GOT3 (cell line): ENCODE measurements around the gene PLCB4.

Experiments used
- DNase-seq: peaks from one replicate; lab custom pipeline; 2025; ENCODE audit warnings: mixed read lengths; lab: John Stamatoyannopoulos, UW

The PLCB4 gene

DNA sequence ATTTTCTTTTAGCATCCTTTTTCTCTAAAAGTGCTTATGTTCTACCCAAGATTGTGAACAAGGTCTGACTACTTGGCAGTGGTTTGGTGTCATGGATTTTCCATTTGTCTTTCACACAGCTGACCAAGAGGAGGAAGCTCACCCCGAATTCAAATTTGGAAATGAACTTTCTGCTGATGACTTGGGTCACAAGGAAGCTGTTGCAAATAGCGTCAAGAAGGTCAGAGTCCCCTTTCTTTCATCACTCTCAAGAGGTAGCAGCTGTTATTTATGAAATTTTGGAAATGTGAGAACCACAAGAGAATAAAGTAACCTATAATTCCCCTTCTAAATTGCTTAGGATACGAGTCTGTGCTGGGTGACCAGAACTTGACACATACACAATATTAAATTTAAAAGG, 332.5 kb downstream of the PLCB4 start:
- no peak for DNase-seq

GRCh38 chr20:9402141-9402540, 333.3 kb downstream of the PLCB4 start:
- no peak for DNase-seq

DNA sequence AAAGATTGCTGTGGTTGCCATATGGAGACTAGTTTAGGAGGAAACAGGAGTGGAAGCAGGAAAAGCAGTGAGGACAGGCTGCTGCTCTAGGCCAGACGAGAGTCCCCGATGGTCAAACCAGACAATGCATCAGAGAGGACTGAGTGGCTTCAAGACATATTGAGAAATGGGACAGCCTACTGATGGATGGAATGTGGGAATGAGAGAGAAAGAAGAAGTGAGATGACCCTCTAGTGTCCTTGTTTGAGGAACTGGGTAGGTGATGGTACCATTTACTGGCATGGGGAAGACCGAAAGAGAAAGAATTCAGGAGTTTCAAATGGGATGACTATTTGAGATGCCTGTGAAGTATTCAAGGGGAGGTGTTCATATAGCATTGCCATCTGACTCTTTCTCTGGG, 333.7 kb downstream of the PLCB4 start:
- no peak for DNase-seq

GRCh38 chr20:9403448-9403847, 334.6 kb downstream of the PLCB4 start:
- no peak for DNase-seq

- no peak for DNase-seq
These were observed 339.0 kb downstream of the PLCB4 start for GRCh38 chr20:9407805-9408421.

GRCh38 chr20:9408422-9409300, 339.8 kb downstream of the PLCB4 start:
- DNase-seq, result no peak

GRCh38 chr20:9409352-9409751, 340.5 kb downstream of the PLCB4 start:
- no peak for DNase-seq

DNA sequence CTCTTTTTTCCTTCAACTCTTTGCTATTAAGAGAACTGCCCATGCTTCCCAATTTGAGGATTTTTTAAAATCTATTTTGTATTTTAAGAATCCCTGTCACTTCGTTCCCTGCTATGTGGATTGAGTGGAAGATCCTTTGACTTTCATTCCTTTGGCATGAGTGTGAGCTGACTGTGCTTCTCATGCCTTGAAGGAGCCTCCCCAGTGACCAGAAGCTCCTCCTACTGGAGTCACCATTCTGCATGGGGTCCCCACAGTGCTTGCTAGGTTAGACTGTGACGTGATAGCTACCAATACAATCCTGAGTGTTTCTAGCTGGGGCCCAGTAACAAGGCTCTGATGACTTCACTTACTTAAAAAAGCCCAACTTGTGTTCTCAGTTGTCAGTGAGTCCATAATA, 341.1 kb downstream of the PLCB4 start:
- DNase-seq, result no peak

GRCh38 chr20:9411833-9412232, 342.9 kb downstream of the PLCB4 start:
- DNase-seq, result no peak

DNA sequence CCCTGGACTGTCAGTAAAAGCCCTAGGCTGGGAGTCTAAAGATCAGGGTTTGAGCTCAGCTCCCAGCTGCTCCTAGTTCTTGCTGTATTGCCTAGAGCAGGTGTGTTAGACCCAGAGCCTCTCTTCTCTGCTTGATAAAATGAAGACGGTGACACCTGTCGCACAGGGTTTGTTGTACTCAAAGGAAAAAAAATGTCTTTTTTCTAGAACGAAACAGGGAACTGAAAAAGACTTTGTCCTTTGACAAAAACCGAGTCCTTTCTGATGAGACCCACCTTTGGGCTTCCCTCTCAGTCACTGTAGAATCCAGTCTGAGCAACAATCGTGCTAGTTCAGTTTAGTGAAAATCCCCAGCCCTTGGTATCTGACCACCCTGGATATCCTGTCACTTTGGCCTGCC, 343.4 kb downstream of the PLCB4 start:
- no peak for DNase-seq

GRCh38 chr20:9413001-9413400, 344.1 kb downstream of the PLCB4 start:
- DNase-seq, result no peak

DNA sequence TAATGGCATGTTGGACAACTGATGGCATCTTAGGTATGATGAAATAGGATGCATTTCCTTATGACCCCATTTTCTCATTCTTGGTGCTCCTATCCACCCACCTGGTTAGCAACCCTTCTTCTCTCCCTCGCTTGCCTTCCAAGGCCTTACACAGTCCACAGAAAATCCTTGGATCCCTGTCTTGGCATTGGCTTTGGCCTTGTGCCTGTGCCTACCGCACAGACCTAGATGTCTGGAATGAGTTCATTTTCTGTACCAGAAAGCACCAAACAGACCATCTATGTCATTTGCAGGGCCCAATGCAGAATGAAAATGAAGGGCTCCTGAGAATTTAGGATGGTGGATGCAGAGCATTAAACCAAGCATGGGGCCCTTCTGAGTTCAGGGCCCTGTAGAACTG, 346.5 kb downstream of the PLCB4 start:
- DNase-seq, result no peak

DNA sequence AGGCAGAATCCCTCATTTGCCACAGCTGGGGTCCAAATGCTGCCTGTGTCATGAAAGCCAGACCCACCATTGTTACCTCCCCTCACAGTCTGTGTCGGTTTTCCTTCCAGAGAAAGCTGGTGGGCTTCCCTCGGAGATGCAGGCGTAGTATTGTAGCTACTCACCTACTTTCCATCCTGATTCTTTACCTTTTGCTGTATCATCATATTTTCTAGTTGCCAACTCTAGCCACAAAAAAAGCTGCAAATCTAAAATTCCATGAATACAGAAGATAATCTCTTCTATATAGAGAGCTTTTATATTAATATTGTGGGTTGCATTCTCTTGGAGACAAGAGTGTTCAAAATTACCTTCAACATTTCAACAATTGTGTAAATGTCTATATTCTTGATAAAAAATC, 347.5 kb downstream of the PLCB4 start:
- no peak for DNase-seq

DNA sequence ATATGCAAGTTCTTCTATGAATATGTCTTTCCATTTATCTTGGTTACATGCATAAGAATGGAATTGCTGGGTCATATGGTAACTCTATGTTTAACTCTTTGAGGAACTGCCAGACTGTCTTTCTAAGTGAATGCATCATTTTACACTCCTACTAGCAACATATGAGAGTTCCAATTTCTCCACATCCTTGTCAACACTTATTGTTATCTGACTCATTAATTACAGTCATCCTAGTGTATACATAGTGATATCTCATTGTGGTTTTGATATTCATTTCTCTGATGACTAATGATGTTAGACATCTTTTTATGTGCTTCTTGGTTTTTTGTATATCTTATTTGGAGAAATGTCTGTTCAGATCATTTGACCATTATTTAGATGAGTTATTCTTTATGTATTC, 348.8 kb downstream of the PLCB4 start:
- no peak for DNase-seq

DNA sequence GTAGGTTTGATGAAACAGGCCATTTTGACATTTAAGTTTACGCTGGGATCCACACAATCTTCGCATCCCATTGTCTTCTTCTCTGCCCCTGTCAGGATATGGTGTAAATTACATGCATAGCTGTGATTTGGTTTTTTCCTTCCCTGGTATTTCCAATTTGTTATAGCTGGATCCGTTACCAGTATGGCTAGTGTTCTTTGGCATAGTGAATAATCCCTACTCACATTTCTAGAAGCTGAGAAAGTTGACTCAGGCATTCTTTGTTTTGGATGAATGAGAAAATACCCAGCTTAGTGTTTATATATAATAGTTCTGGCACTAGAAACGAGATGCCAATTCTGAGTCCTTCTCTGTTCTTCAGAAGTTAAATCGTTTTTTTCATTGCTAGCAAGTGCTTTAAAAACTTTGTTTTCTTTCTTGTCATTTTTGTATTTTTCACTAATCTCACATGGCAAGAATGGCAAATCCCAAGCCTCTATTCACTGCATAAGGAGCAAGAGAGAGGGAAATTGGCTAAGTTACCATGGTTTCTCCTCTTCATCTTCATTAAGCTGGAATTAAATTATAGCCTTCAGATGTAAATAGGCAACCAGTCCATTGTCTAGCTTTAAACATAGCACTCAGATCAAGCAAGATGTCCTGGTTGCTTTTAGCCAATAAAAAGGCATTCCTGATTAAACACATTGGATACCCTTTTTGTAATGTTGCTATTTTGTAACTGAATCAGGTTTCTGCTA, 353.6 kb downstream of the PLCB4 start:
- no peak for DNase-seq

DNA sequence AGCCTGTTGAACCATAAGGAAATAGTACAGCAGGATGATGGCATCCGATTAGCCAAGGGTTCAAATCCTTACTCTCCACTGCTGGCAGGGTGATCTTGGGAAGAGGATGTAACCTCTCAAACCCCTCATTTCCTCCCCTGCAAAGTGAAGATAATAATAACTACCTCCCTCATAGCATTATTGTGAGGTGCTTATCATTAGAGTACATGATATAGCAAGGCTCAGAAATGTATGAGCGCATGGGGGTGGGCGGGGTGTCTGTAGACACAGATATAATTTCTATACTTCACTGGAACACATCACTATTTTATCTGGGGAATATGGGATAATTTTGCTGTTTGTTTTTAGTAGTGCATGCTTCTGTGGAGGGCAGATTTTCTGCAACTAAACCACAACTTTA, 355.7 kb downstream of the PLCB4 start:
- no peak for DNase-seq

DNA sequence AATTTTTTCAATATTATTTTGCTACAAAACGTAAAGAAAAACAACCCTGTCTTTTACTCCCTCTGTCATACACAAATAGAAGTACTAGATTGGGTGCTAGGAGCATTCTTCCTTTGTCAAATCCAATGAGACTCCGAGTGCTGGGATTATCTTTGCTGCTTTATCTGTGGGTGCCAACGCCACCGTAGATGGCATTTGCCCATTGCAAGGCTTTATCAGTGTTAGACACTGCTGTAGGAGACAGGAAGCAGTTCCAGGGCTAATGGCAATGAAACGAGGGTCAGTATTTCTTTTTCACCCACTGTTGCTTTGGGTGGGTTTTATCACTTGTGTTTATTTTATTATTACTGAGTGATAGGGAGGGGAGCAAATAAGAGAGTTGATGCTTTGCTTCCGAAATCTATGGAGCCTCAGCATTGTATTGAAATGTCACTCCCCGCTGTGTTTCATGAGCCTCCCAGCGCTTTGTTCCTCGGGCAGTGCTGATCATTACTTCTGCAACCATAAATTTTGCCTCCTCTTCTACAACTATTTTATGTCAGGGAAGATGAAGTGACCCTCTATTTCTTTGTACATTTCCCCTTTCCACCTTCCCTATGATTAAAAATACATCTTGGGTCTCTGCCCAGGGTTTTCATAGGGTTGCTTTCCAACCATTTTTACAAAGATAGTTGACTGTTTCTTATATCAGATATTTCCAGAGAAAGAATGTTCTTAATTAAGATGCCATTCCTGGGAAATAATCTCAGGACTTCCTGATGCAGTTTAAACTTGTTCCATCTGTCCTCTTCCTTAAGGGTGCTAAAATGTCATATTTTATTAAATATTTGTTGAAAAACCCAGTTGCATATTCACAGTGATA, 358.8 kb downstream of the PLCB4 start:
- DNase-seq, result no peak

DNA sequence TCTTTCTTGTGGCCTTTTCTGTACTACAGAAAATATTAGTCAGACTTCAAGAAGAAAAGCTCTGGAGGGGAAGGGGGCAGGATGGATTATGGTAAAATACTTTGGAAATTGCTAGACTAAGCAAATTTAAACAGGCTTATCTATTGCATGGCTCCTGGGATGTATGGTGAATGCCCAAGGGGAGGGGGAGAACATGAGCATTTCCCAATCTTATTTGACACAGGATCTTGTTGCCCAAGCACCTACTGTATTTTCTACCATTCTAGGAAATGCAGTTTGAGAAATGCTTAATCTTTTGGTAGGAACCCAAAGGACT, 359.4 kb downstream of the PLCB4 start:
- no peak for DNase-seq

- DNase-seq, result no peak
These were observed 370.9 kb downstream of the PLCB4 start for GRCh38 chr20:9439806-9440205.

- no peak for DNase-seq
These were observed 372.0 kb downstream of the PLCB4 start for GRCh38 chr20:9440892-9441291.

DNA sequence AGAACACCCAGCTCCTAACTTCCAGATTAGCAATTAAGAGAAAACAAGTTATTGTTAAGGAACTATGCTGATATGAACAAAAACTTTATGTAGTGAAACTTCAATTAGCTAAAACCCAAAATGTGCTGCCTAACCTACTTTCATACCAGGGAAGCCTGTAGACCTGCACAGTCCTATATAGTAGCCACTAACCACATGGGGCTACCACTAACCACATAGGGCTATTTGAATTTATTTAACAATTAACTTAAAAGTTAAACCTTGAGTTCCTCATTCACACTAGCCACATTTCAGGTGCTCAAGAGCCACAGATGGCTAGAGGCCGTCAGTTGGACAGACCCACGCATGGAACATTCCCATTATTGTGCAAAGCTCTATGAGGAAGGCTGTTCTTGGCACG, 373.1 kb downstream of the PLCB4 start:
- DNase-seq, result no peak

DNA sequence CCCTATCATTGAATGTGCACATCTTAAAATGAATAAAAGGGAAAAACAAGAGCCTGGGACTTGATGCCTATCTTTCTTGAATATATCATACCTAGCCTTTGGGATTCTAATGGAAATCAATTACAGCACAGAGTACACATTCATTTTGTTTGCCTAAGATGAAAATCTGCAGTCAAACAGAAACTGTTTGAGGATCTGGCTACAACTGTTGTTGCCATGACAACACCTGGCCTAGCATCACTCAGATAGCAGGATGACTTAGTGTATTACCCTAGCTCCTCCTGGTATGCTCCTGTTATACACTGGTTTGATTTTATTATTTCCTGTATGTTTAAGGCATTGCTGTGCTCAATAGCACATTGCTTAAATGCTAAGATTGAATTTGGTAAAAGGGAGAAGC, 374.0 kb downstream of the PLCB4 start:
- no peak for DNase-seq
